Keratinocyte (primary cell): ENCODE data around the gene CD53.

Source experiments
- EZH2 ChIP-seq: IDR thresholded peaks from one replicate; pipeline ENCODE4 v1.6.1; 2012; ENCODE audit warnings: inconsistent platforms, mild to moderate bottlenecking, low read length, moderate library complexity
- TF ChIP-seq, protein P1 (sequence below), 3 experiments: IDR thresholded peaks in 1 of 3; conservative IDR thresholded peaks in 1 of 3; optimal IDR thresholded peaks in 1 of 3; 2 replicates in 2 of 3; 3 replicates in 1 of 3; pipeline versions ENCODE3 to v1.5.1; 2011; ENCODE audit warnings: low read length in 3 of 3, mild to moderate bottlenecking in 3 of 3, moderate library complexity in 2 of 3, control low read depth in 1 of 3, inconsistent platforms in 1 of 3; ENCODE audit not compliant: insufficient read depth in 2 of 3; ENCODE audit errors: extremely low read depth in 1 of 3

DNA sequence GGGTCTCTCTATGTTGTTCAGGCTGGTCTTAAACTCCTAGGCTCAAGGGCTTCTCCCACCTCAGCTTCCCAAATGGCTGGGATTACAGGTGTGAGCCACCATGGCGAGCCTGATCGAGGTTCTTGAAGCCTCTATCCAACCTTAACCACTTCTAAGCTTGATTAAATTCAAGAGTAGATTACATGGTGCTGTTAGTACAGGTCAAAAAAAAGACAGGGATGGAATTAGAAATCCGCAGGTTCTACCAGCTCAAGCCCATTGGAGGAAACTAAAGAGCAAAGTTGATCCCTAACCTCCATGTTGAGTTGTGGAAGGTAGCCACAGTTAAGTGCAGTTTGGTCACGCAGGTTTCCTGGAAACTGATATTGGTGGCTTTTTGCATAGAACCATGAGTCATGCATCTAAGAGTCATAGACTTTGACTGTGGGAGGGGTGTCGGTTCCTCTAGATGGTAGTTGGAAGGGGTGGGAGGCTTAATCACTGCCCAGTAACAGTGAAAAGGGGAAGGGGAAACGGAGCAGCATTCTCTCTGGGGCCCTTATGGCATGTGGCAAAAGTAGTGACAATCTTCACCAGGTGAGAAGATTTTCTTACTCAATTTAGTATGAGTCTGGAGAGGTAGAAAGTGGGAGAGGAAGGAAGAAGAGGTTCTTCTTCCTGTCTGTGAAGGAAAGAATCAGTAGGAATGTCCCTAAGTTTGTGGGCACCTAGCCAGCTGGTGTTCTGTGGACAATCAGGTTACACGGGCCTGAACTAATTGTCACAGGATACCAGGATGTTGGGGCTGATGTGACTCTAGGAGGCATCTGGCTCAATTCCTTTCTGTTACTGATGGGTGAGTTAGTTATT is 7.0 kb downstream of the CD53 start:
- TF ChIP-seq EZH2: no peak
- TF ChIP-seq, protein P1, sequence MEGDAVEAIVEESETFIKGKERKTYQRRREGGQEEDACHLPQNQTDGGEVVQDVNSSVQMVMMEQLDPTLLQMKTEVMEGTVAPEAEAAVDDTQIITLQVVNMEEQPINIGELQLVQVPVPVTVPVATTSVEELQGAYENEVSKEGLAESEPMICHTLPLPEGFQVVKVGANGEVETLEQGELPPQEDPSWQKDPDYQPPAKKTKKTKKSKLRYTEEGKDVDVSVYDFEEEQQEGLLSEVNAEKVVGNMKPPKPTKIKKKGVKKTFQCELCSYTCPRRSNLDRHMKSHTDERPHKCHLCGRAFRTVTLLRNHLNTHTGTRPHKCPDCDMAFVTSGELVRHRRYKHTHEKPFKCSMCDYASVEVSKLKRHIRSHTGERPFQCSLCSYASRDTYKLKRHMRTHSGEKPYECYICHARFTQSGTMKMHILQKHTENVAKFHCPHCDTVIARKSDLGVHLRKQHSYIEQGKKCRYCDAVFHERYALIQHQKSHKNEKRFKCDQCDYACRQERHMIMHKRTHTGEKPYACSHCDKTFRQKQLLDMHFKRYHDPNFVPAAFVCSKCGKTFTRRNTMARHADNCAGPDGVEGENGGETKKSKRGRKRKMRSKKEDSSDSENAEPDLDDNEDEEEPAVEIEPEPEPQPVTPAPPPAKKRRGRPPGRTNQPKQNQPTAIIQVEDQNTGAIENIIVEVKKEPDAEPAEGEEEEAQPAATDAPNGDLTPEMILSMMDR (optimal IDR thresholded peaks at IDR 0.05 in 1 of 3, IDR thresholded peaks at IDR 0.05 in 1 of 3, conservative IDR thresholded peaks at IDR 0.05 in 1 of 3; ENCODE audit: extremely low read depth in 1 of 3, insufficient read depth in 2 of 3, low read length in 3 of 3): no peak
